ENCODE measurements around the gene PRKCB. TPM values are rescaled to one million over a fixed set of nuclear protein-coding genes. Genes with fewer than 3 reads are reported as not detected.

PRKCB gene
- total RNA-seq, 1 experiment from 2014 or later: not detected

DNA sequence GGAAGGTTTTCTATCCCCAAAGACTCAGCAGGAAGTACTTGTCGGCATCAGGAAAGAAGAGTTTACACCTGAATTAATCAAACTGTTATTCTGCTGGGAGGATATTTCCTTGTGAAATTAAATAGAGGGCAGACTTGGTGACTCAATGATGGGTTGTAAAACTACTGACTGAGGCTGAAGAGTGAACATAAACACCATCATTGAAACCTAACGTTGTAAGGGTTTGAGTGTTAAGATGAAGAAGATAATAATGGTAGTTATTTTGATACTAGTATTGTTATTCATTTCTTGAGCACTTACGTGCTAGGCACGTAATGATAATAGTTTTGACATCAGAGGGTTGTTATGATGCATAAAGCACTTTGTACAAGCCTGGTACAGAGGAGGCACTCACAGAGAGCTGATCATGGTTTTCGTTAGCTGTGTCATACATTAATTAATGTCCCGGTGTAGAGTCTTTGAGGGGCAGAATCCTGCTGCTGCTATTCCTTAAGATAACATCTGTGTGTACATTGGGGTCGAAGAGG lies 356.2 kb downstream of the PRKCB start:
- H3K27me3 ChIP-seq (ENCODE audit: low read length): peaks cover 51% of the 10 kb centered on the region
- ChIA-PET POLR2A (ENCODE audit: unreplicated experiment) (no interaction called here), CTCF (no interaction called here)
- no peak overlapping the region for H3K27ac ChIP-seq (ENCODE audit: low read length)
- no peak overlapping the region for H3K9ac ChIP-seq (ENCODE audit: low read length)
- no peak overlapping the region for H2AFZ ChIP-seq (ENCODE audit: low read length)
- BruUV-seq (replicated peaks): no TSS peak
- H3K9me2 ChIP-seq (replicated peaks; ENCODE audit: low read length): no peaks in the 10 kb centered on the region
- TF ChIP-seq EZH2phosphoT487 (IDR thresholded peaks at IDR 0.05; ENCODE audit: borderline replicate concordance, low read length): no peak
- no peak for TF ChIP-seq CTCF (conservative IDR thresholded peaks at IDR 0.05; ENCODE audit: low read depth, low read length)
- TF ChIP-seq EZH2 (IDR thresholded peaks at IDR 0.05; ENCODE audit: low read length, unreplicated experiment): no peak
- H3K79me2 ChIP-seq (ENCODE audit: low read length): no peaks in the 10 kb centered on the region
- H4K20me1 ChIP-seq (ENCODE audit: low read length): no peaks in the 10 kb centered on the region
- H3K9me3 ChIP-seq (ENCODE audit: low read length): no peaks in the 10 kb centered on the region
- intact Hi-C loops (cut with micrococcal nuclease): no loop called here
- DNase-seq (no peak), ATAC-seq (no peak)
- no peak overlapping the region for H3K4me3 ChIP-seq (ENCODE audit: low read length)
- H3K4me1 ChIP-seq (ENCODE audit: insufficient read depth, low read length): no peaks in the 10 kb centered on the region
- no peak overlapping the region for H3K4me2 ChIP-seq (ENCODE audit: low read length)
- no peaks in the 10 kb centered on the region for H3K36me3 ChIP-seq (ENCODE audit: low read depth, low read length)
- no peaks in the 10 kb centered on the region for H3F3A ChIP-seq (ENCODE audit: low read length, unreplicated experiment)

GRCh38 chr16:24195221-24195620 lies 359.4 kb downstream of the PRKCB start:
- Histone ChIP-seq H3K9me3 (ENCODE audit: low read length) (no peaks in the 10 kb centered on the region), H3K4me2 (ENCODE audit: low read length) (no peak overlapping the region), H3K36me3 (ENCODE audit: low read depth, low read length) (no peaks in the 10 kb centered on the region), H4K20me1 (ENCODE audit: low read length) (no peaks in the 10 kb centered on the region), H3K79me2 (ENCODE audit: low read length) (no peaks in the 10 kb centered on the region), H3F3A (ENCODE audit: low read length, unreplicated experiment) (no peaks in the 10 kb centered on the region), H3K4me3 (ENCODE audit: low read length) (no peak overlapping the region), H3K27me3 (ENCODE audit: low read length) (peaks cover 25% of the 10 kb centered on the region), H3K27ac (ENCODE audit: low read length) (no peak overlapping the region), H3K9me2 (replicated peaks; ENCODE audit: low read length) (no peaks in the 10 kb centered on the region), H3K4me1 (ENCODE audit: insufficient read depth, low read length) (no peaks in the 10 kb centered on the region), H3K9ac (ENCODE audit: low read length) (no peak overlapping the region), H2AFZ (ENCODE audit: low read length) (no peak overlapping the region)
- BruUV-seq (replicated peaks): no TSS peak
- ChIA-PET POLR2A (ENCODE audit: unreplicated experiment) (no interaction called here), CTCF (no interaction called here)
- TF ChIP-seq EZH2 (IDR thresholded peaks at IDR 0.05; ENCODE audit: low read length, unreplicated experiment) (no peak), EZH2phosphoT487 (IDR thresholded peaks at IDR 0.05; ENCODE audit: borderline replicate concordance, low read length) (no peak), CTCF (conservative IDR thresholded peaks at IDR 0.05; ENCODE audit: low read depth, low read length) (no peak)
- ATAC-seq (no peak), DNase-seq (no peak)
- intact Hi-C loops (cut with micrococcal nuclease): no loop called here

DNA sequence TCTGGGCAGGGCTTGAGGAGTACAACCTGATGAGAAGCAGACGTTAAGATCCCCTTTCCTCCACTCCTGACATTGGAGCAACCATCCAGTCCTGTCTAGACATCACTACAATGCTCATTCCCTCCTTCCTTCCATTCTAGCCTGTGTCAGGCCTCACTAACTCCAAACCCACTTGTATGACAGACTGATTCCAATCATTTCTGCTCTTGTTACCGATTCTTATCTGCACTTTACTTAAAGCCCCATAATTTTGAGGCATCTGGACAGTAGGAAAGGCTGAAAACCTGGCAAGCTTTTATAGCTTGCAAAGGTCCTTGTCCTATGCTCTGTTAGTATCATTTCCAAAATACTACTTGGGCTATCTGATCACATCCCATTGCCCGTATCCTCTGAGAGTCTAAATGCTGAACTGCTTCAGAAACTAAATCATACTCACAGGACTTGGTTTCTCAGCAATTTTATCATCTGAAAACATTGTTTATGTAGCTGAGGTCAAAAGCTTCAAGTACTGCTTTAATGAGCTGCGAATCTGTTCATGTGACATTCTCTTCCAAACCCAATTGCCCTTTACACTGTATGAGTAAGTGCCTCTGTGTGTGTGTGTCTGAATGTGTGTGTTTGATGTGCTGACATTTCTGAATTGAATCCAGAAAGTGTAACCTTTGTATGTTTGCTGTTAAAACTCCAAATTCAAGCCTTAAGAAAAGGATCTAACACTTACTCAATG lies 363.2 kb downstream of the PRKCB start:
- no peaks in the 10 kb centered on the region for H3K9me3 ChIP-seq (ENCODE audit: low read length)
- H4K20me1 ChIP-seq (ENCODE audit: low read length): no peaks in the 10 kb centered on the region
- no peaks in the 10 kb centered on the region for H3K36me3 ChIP-seq (ENCODE audit: low read depth, low read length)
- no peak overlapping the region for H3K9ac ChIP-seq (ENCODE audit: low read length)
- H3K4me2 ChIP-seq (ENCODE audit: low read length): no peak overlapping the region
- ChIA-PET CTCF (no interaction called here), POLR2A (ENCODE audit: unreplicated experiment) (no interaction called here)
- no peaks in the 10 kb centered on the region for H3K9me2 ChIP-seq (replicated peaks; ENCODE audit: low read length)
- no peak overlapping the region for H2AFZ ChIP-seq (ENCODE audit: low read length)
- no peaks in the 10 kb centered on the region for H3K27me3 ChIP-seq (ENCODE audit: low read length)
- no peak overlapping the region for H3K4me3 ChIP-seq (ENCODE audit: low read length)
- no peak for TF ChIP-seq CTCF (conservative IDR thresholded peaks at IDR 0.05; ENCODE audit: low read depth, low read length)
- TF ChIP-seq EZH2 (IDR thresholded peaks at IDR 0.05; ENCODE audit: low read length, unreplicated experiment): no peak
- no peak for TF ChIP-seq EZH2phosphoT487 (IDR thresholded peaks at IDR 0.05; ENCODE audit: borderline replicate concordance, low read length)
- no peaks in the 10 kb centered on the region for H3F3A ChIP-seq (ENCODE audit: low read length, unreplicated experiment)
- BruUV-seq (replicated peaks): no TSS peak
- ATAC-seq (no peak), DNase-seq (no peak)
- H3K79me2 ChIP-seq (ENCODE audit: low read length): no peaks in the 10 kb centered on the region
- no peaks in the 10 kb centered on the region for H3K4me1 ChIP-seq (ENCODE audit: insufficient read depth, low read length)
- intact Hi-C loops (cut with micrococcal nuclease): no loop called here
- H3K27ac ChIP-seq (ENCODE audit: low read length): no peak overlapping the region

All from PC-3 (cell line).